Measurements from ENCODE around the gene PSMB8.

DNA sequence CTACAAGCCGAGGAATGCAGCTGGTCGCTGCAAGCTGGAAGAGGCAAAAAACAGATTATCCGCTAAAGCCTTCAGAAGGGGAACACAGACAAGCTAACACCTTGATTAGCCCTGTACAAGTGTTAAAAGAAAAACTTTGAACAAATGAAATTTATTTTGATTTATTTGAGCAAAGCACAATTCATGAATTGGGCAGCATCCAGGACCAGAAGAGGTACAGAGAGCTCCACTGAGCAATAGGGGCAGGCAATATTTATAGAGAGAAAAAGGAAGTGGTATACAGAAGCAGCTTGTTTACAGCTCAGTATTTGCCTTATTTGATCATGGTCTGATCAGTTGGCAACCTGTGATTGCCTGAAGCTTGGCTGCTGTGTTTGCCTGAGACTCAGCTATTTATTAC, 44.7 kb downstream of the PSMB8 start:
- TF ChIP-seq, protein P1, sequence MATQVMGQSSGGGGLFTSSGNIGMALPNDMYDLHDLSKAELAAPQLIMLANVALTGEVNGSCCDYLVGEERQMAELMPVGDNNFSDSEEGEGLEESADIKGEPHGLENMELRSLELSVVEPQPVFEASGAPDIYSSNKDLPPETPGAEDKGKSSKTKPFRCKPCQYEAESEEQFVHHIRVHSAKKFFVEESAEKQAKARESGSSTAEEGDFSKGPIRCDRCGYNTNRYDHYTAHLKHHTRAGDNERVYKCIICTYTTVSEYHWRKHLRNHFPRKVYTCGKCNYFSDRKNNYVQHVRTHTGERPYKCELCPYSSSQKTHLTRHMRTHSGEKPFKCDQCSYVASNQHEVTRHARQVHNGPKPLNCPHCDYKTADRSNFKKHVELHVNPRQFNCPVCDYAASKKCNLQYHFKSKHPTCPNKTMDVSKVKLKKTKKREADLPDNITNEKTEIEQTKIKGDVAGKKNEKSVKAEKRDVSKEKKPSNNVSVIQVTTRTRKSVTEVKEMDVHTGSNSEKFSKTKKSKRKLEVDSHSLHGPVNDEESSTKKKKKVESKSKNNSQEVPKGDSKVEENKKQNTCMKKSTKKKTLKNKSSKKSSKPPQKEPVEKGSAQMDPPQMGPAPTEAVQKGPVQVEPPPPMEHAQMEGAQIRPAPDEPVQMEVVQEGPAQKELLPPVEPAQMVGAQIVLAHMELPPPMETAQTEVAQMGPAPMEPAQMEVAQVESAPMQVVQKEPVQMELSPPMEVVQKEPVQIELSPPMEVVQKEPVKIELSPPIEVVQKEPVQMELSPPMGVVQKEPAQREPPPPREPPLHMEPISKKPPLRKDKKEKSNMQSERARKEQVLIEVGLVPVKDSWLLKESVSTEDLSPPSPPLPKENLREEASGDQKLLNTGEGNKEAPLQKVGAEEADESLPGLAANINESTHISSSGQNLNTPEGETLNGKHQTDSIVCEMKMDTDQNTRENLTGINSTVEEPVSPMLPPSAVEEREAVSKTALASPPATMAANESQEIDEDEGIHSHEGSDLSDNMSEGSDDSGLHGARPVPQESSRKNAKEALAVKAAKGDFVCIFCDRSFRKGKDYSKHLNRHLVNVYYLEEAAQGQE (IDR thresholded peaks at IDR 0.05; ENCODE audit: insufficient replicate concordance, low read depth) = no peak
- TF ChIP-seq, protein P2, sequence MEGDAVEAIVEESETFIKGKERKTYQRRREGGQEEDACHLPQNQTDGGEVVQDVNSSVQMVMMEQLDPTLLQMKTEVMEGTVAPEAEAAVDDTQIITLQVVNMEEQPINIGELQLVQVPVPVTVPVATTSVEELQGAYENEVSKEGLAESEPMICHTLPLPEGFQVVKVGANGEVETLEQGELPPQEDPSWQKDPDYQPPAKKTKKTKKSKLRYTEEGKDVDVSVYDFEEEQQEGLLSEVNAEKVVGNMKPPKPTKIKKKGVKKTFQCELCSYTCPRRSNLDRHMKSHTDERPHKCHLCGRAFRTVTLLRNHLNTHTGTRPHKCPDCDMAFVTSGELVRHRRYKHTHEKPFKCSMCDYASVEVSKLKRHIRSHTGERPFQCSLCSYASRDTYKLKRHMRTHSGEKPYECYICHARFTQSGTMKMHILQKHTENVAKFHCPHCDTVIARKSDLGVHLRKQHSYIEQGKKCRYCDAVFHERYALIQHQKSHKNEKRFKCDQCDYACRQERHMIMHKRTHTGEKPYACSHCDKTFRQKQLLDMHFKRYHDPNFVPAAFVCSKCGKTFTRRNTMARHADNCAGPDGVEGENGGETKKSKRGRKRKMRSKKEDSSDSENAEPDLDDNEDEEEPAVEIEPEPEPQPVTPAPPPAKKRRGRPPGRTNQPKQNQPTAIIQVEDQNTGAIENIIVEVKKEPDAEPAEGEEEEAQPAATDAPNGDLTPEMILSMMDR (IDR thresholded peaks at IDR 0.05; ENCODE audit: insufficient read depth, low read length) = no peak
- no peak for TF ChIP-seq POLR2AphosphoS5 (IDR thresholded peaks at IDR 0.05; ENCODE audit: low read depth)

Data from HL-60 (cell line).